Thyroid gland (tissue), 4 donors: ENCODE data around the gene ADCY3. TPM values are rescaled to one million over a fixed set of nuclear protein-coding genes. Genes with fewer than 3 reads are reported as not detected.

Source experiments
- DNase-seq, 2 donors: peaks; one replicate each; pipeline ENCODE4 v3.0.0-alpha.2; 2019
- H3K27ac ChIP-seq, 3 donors: fragments of 200-600 bp; sonication (generic); 1 replicate in 2 of 3; 2 replicates in 1 of 3; pipeline ENCODE4 v1.5.1; 2016 to 2019; ENCODE audit warnings: mild to moderate bottlenecking in 1 of 3, moderate library complexity in 1 of 3
- H3K27me3 ChIP-seq: fragments of 200-600 bp; sonication (generic); one replicate; pipeline ENCODE4 v1.5.1; 2019
- H3K36me3 ChIP-seq, 2 donors: fragments of 200-600 bp; sonication (generic); one replicate each; pipeline ENCODE4 v1.5.1; 2016 to 2019
- H3K4me1 ChIP-seq, 2 donors: fragments of 200-600 bp; sonication (generic); one replicate each; pipeline ENCODE4 v1.5.1; 2017 to 2019
- H3K4me3 ChIP-seq, 3 donors: fragments of 200-600 bp; sonication (generic); replicated peaks in 1 of 3; 1 replicate in 2 of 3; 2 replicates in 1 of 3; pipeline ENCODE4 v1.5.1; 2016; ENCODE audit warnings: mild to moderate bottlenecking in 1 of 3
- H3K9me3 ChIP-seq: fragments of 200-600 bp; sonication (generic); one replicate; pipeline ENCODE4 v1.5.1; 2017
- POLR2A ChIP-seq, 2 donors: fragments of 450-650 bp; IDR thresholded peaks; one replicate each; pipeline ENCODE4 v1.6.1; 2017; ENCODE audit warnings: antibody characterized with exemption in 2 of 2, mild to moderate bottlenecking in 2 of 2, moderate library complexity in 1 of 2
- WGBS, 2 donors: methylation state at CpG; one replicate each; pipeline ENCODE4 v1.1.5; 2017; 5-methylcytosine and 5-hydroxymethylcytosine counted together
- intact Hi-C: fragments of 100-400 bp; cut with DNase I; formaldehyde crosslinking; loops from one replicate; pipeline ENCODE4 v1.15.1; 2023
- total RNA-seq, 4 donors: library from RNA; depleted of rRNA; stranded (reverse); fragments of >200 nt; gene quantifications; one replicate each; pipeline ENCODE4 v1.2.3, GENCODE V29; 2016
- TF ChIP-seq, protein P1 (sequence below), 6 experiments: fragments of 200-600 bp in 3 of 6; fragments of 450-650 bp in 3 of 6; sonication (generic) in 3 of 6; IDR thresholded peaks; one replicate each; pipeline ENCODE4 v1.5.1; 2016 to 2019; ENCODE audit warnings: antibody characterized with exemption in 6 of 6, mild to moderate bottlenecking in 2 of 6, inconsistent platforms in 1 of 6, moderate library complexity in 1 of 6

ADCY3 gene
- total RNA-seq, 4 donors from 2014 or later = 17.5 to 38.7 (median 29.2) TPM

DNA sequence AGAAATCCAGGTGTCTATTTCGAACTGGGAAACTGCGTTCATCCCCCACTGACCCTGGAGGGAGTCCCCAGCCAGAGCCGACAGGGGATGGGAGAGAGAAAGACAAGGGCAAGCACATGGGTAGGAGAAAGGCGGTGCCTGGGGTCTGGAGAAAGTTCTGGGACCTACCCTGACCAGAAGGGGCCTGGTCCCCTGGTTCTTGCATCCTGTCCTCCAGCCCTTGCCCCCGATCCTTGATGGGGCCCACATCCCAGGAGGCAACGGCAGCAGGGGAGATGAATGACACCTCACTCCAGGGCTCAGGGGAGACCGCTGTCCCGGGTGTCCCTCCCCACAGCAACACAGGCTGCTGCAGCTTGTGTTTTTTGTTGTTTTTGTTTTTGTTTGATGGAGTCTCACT is 4.9 kb downstream of the ADCY3 start:
- WGBS, 2 donors = 93 to 96% methylated on average over 8 of the region's 8 CpGs
- Histone ChIP-seq H3K27ac (peak overlapping the region in 1 of 3 donors; percentile 50), H3K4me1 (no peaks in the 10 kb centered on the region), H3K36me3 (no peaks in the 10 kb centered on the region), H3K4me3 (no peak overlapping the region), H3K9me3 (no peaks in the 10 kb centered on the region), H3K27me3 (no peaks in the 10 kb centered on the region)
- intact Hi-C loops = no loop called here
- no peak for TF ChIP-seq POLR2A (IDR thresholded peaks at IDR 0.05)
- TF ChIP-seq, protein P1, sequence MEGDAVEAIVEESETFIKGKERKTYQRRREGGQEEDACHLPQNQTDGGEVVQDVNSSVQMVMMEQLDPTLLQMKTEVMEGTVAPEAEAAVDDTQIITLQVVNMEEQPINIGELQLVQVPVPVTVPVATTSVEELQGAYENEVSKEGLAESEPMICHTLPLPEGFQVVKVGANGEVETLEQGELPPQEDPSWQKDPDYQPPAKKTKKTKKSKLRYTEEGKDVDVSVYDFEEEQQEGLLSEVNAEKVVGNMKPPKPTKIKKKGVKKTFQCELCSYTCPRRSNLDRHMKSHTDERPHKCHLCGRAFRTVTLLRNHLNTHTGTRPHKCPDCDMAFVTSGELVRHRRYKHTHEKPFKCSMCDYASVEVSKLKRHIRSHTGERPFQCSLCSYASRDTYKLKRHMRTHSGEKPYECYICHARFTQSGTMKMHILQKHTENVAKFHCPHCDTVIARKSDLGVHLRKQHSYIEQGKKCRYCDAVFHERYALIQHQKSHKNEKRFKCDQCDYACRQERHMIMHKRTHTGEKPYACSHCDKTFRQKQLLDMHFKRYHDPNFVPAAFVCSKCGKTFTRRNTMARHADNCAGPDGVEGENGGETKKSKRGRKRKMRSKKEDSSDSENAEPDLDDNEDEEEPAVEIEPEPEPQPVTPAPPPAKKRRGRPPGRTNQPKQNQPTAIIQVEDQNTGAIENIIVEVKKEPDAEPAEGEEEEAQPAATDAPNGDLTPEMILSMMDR (IDR thresholded peaks at IDR 0.05) = no peak
- no peak for DNase-seq

DNA sequence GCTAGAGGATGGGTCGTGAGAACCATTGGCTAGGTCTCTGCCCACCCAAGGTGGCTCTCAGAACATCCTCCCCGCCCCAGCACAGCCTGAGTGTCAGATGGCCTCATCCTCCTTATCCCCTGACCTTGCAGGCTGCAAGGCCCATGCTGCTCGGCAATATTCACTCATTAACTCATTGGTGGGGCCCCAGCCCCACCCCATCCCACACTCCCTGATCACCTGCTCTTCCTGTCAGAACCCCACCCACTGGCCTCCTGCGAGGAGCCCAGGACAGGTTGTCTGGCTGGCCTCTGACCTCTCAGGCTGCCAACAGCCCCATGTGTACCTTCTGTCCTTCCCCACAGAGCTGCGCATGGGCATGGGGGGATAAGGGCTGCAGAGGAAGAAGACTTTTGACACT is 5.3 kb downstream of the ADCY3 start:
- Histone ChIP-seq H3K27me3 (no peaks in the 10 kb centered on the region), H3K4me1 (no peaks in the 10 kb centered on the region), H3K36me3 (no peaks in the 10 kb centered on the region), H3K9me3 (no peaks in the 10 kb centered on the region), H3K4me3 (no peak overlapping the region), H3K27ac (no peak overlapping the region)
- no peak for DNase-seq
- WGBS, 2 donors = 78 to 86% methylated on average over 5 of the region's 5 CpGs
- TF ChIP-seq, protein P1 (IDR thresholded peaks at IDR 0.05) = no peak
- no peak for TF ChIP-seq POLR2A (IDR thresholded peaks at IDR 0.05)
- intact Hi-C loops = no loop called here

DNA sequence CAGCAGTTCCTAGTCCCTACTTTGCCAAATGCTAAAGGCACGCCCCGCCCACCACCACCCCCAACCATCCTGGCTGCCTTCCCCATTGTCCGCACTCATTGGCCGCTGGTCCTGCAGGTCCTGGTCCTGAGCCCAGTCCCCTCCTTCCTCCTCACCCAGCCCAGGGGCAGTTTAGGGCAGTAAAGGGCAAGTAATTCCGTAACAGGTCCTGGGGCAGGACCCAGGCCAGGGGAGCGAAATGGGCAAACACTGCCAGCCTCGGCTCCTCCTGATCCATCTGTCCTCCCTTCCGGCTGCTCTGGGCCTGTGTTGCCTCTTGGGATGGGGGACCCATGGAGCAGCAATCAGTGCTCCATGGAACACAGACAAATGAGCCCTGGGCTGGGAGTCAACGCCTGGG is 6.1 kb downstream of the ADCY3 start:
- intact Hi-C loops = no loop called here
- TF ChIP-seq, protein P1 (IDR thresholded peaks at IDR 0.05) = no peak
- no peak for TF ChIP-seq POLR2A (IDR thresholded peaks at IDR 0.05)
- H3K9me3 ChIP-seq = no peaks in the 10 kb centered on the region
- no peak overlapping the region for H3K27ac ChIP-seq
- no peaks in the 10 kb centered on the region for H3K27me3 ChIP-seq
- 83 to 94% methylated on average over 9 of the region's 9 CpGs for WGBS, 2 donors
- H3K4me3 ChIP-seq = no peak overlapping the region
- H3K36me3 ChIP-seq = no peaks in the 10 kb centered on the region
- no peak for DNase-seq
- H3K4me1 ChIP-seq = no peaks in the 10 kb centered on the region

DNA sequence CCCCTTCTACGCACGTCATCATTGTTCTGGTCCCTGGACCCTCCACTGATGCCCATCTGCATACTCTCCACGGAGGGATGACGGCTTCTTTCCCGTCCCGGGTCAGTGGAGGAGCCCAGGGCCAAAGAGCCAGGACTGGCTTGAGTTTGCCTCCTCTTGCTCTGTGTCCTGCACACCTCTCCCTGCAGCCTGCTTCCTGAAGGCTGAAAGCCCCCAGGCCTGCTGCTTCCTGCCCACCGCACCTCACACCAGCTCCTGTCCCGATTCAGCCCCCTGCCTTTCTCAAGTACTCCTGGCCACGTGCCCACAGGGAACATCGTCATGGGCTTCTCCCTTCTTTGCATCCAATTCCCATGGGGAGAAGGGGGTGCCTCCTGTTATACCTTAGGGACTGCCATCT is 7.1 kb downstream of the ADCY3 start:
- Histone ChIP-seq H3K27ac (no peak overlapping the region), H3K4me1 (no peaks in the 10 kb centered on the region)

DNA sequence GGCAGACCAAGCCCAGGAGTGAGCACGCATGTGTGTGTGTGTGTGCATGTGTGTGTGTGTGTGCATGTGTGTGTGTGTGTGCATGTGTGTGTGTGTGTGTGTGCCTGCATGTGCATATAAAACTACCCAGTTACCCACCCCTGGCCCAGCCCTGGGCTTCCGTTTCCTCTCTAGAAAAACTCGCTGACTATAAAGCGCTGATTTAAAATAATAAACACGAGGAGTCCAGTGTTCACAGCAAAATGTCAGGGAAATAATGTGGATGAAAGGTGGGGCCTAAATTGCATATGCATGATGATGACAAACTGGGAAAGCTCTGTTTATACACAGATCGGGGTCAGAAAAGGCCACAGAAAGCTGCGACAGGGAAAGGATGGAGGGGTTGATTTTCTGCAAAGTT is 7.5 kb downstream of the ADCY3 start:
- Histone ChIP-seq H3K36me3 (no peaks in the 10 kb centered on the region), H3K4me3 (no peak overlapping the region), H3K4me1 (no peaks in the 10 kb centered on the region), H3K27ac (no peak overlapping the region), H3K9me3 (no peaks in the 10 kb centered on the region), H3K27me3 (no peaks in the 10 kb centered on the region)
- no peak for TF ChIP-seq POLR2A (IDR thresholded peaks at IDR 0.05)
- TF ChIP-seq, protein P1 (IDR thresholded peaks at IDR 0.05) = no peak
- WGBS, 2 donors = 83% methylated on average over 7 of the region's 7 CpGs
- no peak for DNase-seq
- intact Hi-C loops = no loop called here

More for the DNA sequence above, 7.1 kb downstream of the ADCY3 start:
- Histone ChIP-seq H3K4me3 (no peak overlapping the region), H3K27me3 (no peaks in the 10 kb centered on the region), H3K36me3 (no peaks in the 10 kb centered on the region), H3K9me3 (no peaks in the 10 kb centered on the region)
- no peak for TF ChIP-seq POLR2A (IDR thresholded peaks at IDR 0.05)
- TF ChIP-seq, protein P1 (IDR thresholded peaks at IDR 0.05) = no peak
- 70 to 75% methylated on average over 10 of the region's 10 CpGs for WGBS, 2 donors
- DNase-seq = no peak
- intact Hi-C loops = no loop called here
